ENCODE results near the gene RBM45. TPM values are rescaled to one million over a fixed set of nuclear protein-coding genes. Genes with fewer than 3 reads are reported as not detected.

The RBM45 gene
- total RNA-seq, 4 donors from 2014 or later, result 5.6 to 20.9 (median 9.2) TPM

DNA sequence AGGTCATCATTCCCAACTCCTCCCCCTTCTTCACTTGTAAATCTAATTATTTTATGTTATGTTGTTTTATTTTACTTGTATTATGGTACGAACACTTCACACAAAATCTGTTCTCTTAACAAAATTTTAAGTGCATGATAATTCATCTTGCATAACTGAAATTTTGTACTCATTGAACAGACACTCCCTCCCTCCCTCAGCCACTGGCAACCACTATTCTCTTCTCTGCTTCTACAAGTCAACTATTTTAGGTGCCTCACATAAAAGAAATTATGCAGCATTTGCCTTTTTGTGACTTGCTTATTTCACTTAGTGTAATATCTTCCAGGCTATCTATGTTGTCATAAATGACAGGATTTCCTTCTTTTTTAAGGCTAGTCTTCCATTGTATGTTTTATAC is 51.7 kb downstream of the RBM45 start:
- no peak overlapping the region for H3K4me3 ChIP-seq
- H3K27me3 ChIP-seq, result no peaks in the 10 kb centered on the region
- H3K4me1 ChIP-seq, result no peaks in the 10 kb centered on the region
- H3K9me3 ChIP-seq, result no peaks in the 10 kb centered on the region
- WGBS, 2 donors (ENCODE audit: low coverage in 1 of 2), result 0 to 69% methylated on average over 1 of the region's 1 CpG
- no peak for ATAC-seq
- H3K27ac ChIP-seq, result no peak overlapping the region
- no peaks in the 10 kb centered on the region for H3K36me3 ChIP-seq
- no peak for TF ChIP-seq POLR2A (IDR thresholded peaks at IDR 0.05)
- TF ChIP-seq, protein P1, sequence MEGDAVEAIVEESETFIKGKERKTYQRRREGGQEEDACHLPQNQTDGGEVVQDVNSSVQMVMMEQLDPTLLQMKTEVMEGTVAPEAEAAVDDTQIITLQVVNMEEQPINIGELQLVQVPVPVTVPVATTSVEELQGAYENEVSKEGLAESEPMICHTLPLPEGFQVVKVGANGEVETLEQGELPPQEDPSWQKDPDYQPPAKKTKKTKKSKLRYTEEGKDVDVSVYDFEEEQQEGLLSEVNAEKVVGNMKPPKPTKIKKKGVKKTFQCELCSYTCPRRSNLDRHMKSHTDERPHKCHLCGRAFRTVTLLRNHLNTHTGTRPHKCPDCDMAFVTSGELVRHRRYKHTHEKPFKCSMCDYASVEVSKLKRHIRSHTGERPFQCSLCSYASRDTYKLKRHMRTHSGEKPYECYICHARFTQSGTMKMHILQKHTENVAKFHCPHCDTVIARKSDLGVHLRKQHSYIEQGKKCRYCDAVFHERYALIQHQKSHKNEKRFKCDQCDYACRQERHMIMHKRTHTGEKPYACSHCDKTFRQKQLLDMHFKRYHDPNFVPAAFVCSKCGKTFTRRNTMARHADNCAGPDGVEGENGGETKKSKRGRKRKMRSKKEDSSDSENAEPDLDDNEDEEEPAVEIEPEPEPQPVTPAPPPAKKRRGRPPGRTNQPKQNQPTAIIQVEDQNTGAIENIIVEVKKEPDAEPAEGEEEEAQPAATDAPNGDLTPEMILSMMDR (IDR thresholded peaks at IDR 0.05), result no peak
- no peak for TF ChIP-seq EP300 (IDR thresholded peaks at IDR 0.05)
- no peak for TF ChIP-seq POLR2AphosphoS5 (IDR thresholded peaks at IDR 0.05)

DNA sequence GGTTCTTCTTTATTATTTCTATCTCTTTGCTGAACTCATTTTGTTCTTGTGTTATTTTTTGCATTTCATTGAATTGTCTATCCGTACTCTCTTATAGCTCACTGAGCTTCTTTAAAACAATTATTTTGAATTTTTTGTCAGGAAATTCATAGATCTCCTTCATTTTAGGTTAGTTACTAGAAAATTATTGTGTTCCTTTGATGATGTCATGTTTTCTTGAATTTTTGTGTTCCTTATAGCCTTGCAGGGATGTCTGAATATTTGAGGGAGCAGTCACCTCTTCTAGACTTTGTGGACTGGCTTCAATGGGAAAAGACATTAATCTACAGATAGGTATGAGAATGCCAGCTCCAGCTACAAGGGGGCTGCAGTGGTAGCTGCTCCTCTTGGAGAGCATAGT is 61.4 kb downstream of the RBM45 start:
- H3K4me3 ChIP-seq, result no peak overlapping the region
- H3K27me3 ChIP-seq, result no peaks in the 10 kb centered on the region
- TF ChIP-seq POLR2A (IDR thresholded peaks at IDR 0.05) (no peak), POLR2AphosphoS5 (IDR thresholded peaks at IDR 0.05) (no peak), EP300 (IDR thresholded peaks at IDR 0.05) (no peak)
- TF ChIP-seq, protein P1 (IDR thresholded peaks at IDR 0.05), result no peak
- WGBS, 2 donors (ENCODE audit: low coverage in 1 of 2), result 89% methylated on average over 1 of the region's 1 CpG
- H3K9me3 ChIP-seq, result peaks cover 0 to 5% (median 0%) of the 10 kb centered on the region in 3 donors
- H3K36me3 ChIP-seq, result no peaks in the 10 kb centered on the region
- H3K27ac ChIP-seq, result no peak overlapping the region
- no peaks in the 10 kb centered on the region for H3K4me1 ChIP-seq
- ATAC-seq, result no peak

DNA sequence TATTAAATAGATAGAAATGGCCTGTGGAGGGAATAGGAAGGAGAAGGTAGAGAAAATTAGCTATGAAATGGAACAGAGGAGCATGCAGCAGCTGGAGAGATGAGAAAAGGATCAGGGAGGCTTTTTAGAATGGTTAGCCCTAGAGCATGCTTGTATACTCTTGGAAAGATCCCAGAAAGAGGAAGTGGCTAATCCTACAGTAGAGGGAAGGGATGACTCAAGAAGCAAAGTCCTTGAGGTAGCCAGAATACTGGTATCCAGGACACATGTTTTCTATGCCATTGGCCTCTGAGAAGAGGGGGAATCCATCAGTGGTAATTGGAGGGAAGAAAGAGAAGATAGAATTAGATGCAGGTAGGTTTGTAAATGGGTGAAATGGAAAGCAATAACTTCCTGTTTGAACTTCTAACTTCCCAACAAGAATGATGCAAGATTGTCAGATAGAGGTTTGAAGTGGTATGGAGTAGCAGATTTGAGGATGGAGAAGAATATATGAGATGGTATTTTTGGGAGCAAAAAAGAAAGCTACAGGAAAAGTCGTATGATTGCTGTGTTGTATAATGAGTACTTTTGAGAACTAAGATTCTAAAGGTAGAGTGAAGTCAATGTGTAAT is 64.9 kb downstream of the RBM45 start:
- WGBS, 2 donors (ENCODE audit: low coverage in 1 of 2), result 65 to 89% methylated on average over 1 of the region's 1 CpG
- Histone ChIP-seq H3K4me3 (no peak overlapping the region), H3K27ac (no peak overlapping the region), H3K36me3 (no peaks in the 10 kb centered on the region), H3K4me1 (no peaks in the 10 kb centered on the region), H3K27me3 (no peaks in the 10 kb centered on the region), H3K9me3 (no peaks in the 10 kb centered on the region)
- no peak for ATAC-seq
- TF ChIP-seq POLR2AphosphoS5 (IDR thresholded peaks at IDR 0.05), result no peak
- TF ChIP-seq, protein P1 (IDR thresholded peaks at IDR 0.05), result no peak
- no peak for TF ChIP-seq EP300 (IDR thresholded peaks at IDR 0.05)
- TF ChIP-seq POLR2A (IDR thresholded peaks at IDR 0.05), result no peak

Small RNA genes lying within 50 kb of the gene (small RNA-seq; reads per million reads assigned to genes)
- gene AC011998.1, result 0 reads per million in 4 donors
- 0 reads per million in 4 donors for gene RNU5E-9P

Other genes starting within 250 kb of the RBM45 start
- 1 to 10 TPM in 1 of 4 donors, under 1 TPM in 2, not detected in 1; 0.13 to 1.9 (median 0.16) TPM for gene PDE11A, start 39.7 kb upstream of the RBM45 start, total RNA-seq
- 1 to 10 TPM; 1.5 to 4.0 (median 3.1) TPM for gene OSBPL6, start 82.1 kb downstream of the RBM45 start, total RNA-seq